ENCODE data around the gene UPK3A.

Gene UPK3A

DNA sequence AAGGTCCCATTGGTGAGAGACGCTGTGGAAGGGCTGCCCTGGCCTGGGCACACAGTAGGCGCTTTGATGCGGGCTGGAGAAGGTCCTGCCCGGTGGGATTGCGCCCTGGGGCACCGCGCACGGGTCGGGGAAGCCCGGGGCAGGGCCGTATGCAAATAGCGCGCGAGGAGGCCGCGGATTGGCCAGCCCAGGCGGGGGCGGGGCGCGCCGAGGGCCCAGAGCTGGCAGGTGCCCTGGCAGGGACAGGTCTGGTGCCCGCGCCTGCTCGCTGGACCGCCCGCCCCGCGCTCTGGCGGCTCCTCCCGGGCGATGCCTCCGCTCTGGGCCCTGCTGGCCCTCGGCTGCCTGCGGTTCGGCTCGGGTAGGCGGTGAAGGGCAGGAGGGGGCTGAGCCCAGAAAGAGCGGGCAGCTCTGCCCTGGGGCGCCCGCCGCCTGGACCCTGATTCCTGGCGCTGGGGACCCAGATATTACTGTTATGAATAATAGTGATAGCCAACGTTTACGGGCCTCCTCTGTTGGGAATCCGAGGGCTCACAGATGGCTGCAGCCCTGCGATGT lies at the start of gene UPK3A:
Gene UPK3A, plus strand, starts transcription at position 245 of the 558 bp plus-strand sequence. Its CDS starts 65 bp downstream, at position 310.
- TF ChIP-seq, protein P1, sequence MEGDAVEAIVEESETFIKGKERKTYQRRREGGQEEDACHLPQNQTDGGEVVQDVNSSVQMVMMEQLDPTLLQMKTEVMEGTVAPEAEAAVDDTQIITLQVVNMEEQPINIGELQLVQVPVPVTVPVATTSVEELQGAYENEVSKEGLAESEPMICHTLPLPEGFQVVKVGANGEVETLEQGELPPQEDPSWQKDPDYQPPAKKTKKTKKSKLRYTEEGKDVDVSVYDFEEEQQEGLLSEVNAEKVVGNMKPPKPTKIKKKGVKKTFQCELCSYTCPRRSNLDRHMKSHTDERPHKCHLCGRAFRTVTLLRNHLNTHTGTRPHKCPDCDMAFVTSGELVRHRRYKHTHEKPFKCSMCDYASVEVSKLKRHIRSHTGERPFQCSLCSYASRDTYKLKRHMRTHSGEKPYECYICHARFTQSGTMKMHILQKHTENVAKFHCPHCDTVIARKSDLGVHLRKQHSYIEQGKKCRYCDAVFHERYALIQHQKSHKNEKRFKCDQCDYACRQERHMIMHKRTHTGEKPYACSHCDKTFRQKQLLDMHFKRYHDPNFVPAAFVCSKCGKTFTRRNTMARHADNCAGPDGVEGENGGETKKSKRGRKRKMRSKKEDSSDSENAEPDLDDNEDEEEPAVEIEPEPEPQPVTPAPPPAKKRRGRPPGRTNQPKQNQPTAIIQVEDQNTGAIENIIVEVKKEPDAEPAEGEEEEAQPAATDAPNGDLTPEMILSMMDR (IDR thresholded peaks at IDR 0.05; ENCODE audit: low read depth, low read length), result no peak
- H3K4me3 ChIP-seq (ENCODE audit: low read depth, low read length), result no peak within 1 kb of the TSS

DNA sequence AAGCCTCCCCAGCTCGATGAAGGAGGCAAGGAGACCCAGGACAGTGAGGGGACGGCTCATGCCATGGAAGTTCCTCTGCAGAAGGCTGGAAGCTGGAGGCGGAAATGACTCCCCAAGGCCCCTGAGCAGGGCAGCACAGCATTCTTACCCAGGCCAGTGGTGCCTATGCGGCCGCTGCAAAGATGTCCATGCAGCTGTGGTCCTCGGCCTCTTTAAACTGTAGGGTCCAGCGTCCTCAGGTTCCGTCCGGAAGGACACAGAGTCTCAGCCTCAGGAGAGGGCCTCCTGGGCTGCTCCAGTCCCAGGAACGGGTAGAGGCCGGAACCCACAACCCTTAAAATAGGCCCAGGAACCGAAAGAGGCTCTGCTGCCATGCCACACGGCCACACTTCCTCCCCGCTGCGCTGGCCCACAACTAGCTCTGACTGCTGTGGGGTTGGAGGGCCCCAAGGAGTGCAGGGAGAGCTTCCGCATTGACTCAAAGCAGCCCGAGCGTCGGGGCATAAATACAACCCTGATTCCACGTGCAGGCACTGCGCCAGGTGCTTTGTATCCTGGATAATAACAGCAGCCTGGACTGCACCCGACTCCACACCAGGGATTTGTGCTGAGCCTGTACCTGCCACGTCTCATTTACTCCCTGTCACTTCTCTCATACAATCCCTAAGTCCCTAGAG lies 49.5 kb upstream of the UPK3A start:
- H3K4me3 ChIP-seq (ENCODE audit: low read depth, low read length), result no peak overlapping the region
- TF ChIP-seq, protein P1 (IDR thresholded peaks at IDR 0.05; ENCODE audit: low read depth, low read length), result no peak

DNA sequence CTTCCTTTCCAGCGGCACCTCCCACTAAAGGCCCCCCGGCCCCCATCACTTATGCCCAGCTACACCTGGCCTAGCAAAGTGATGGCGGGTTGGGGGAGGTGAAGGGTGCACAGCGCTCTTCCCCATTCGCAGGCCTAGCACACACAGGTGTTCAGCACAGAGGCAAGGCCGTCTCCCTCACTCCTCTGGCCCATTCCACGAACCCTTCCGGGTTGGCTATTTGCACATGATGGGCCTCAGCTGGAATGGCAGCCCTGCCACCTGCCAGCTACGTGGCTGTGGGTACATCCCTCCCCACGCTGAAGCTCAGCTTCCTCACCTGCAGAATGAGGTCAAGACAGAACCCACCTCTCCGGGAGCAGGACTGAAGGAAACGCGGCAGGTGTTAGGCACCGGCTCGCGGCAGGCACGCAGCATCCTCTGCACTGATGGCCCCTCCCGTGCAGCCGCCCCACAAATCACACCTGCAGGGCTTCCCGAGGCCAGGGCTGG lies 48.9 kb upstream of the UPK3A start:
- TF ChIP-seq, protein P1 (IDR thresholded peaks at IDR 0.05; ENCODE audit: low read depth, low read length), result no peak
- no peak overlapping the region for H3K4me3 ChIP-seq (ENCODE audit: low read depth, low read length)

DNA sequence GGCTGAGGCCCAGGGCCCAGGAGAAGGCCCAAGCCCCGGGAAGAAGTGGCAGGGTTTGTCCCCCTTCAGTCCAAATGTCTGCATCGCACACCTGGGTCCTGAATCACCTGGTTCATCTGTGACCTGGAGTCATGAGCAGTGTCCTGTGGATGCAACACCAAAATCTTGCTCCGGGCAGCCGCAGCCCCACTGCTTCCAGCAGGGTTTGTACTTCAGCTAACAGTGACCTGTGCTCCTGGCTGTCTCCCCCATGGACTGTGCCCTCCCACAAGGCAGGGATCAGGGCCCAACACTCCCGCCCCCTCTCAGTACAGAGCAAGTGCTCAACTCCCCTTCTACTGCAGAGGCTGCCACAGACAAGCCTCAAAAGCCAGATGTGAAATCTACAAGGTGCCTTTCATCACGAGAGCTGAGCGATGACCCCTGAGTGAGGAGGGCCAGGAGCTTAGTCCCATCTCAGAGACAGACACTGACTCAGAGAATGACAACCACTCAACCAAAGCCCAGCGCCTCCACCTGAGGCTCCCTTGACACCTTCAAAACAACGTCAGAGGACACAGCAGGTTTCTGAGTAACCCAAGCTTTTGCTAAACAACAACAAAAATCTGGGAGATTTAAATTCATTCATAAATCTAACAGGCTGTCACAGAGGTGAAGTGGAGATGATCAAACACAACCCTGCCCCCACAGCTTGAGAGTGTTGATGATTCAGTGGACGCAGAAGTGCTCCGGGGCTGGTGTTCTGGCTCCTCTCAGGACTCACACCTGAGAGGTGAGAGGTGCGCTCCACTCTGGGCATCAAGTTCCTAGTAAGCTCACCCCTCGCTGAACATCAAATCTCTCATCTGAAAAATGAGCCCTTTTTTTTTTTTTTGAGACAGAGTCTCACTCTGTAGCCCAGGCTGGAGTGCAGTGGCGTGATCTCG lies 47.4 kb upstream of the UPK3A start:
- H3K4me3 ChIP-seq (ENCODE audit: low read depth, low read length), result no peak overlapping the region
- TF ChIP-seq, protein P1 (IDR thresholded peaks at IDR 0.05; ENCODE audit: low read depth, low read length), result no peak

DNA sequence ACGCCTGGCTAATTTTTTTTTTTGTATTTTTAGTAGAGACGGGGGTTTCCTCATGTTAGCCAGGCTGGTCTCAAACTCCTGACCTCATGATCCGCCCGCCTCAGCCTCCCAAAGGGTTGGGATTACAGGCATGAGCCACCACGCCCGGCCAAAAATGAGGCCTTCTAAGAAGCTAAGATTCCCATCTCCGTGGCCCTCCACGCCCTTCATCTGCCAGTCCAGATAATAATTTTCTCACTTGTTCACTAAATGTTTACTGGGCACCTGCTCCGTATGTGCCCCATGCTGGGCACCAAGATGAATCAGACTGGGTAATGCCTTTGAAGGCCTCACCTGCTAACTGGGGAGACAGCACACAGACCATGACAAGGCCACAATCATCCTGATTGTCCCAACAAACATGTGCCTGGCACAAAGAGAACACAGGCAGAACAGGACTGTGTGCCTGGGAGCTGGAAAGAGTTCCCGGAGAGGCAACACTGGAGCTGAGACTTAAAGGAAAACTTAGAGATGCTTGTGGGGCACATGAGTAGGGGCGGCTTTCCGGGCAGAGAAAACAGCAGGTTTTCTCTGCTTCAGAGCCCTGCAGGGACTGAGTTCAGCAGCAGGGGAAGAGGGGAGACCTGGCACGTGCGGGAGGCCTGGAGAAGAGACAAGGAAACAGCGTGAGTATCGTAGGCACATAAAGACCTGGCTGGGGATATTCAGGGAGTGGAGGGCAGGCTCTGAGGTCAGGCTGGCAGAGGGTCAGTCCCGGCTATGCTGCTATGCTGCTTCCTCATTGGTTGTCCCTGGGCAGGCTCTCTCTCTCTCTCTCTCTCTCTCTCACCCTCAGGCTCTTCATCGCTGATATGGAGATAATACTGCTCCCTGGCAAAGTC lies 46.4 kb upstream of the UPK3A start:
- TF ChIP-seq, protein P1 (IDR thresholded peaks at IDR 0.05; ENCODE audit: low read depth, low read length), result no peak
- no peak overlapping the region for H3K4me3 ChIP-seq (ENCODE audit: low read depth, low read length)

DNA sequence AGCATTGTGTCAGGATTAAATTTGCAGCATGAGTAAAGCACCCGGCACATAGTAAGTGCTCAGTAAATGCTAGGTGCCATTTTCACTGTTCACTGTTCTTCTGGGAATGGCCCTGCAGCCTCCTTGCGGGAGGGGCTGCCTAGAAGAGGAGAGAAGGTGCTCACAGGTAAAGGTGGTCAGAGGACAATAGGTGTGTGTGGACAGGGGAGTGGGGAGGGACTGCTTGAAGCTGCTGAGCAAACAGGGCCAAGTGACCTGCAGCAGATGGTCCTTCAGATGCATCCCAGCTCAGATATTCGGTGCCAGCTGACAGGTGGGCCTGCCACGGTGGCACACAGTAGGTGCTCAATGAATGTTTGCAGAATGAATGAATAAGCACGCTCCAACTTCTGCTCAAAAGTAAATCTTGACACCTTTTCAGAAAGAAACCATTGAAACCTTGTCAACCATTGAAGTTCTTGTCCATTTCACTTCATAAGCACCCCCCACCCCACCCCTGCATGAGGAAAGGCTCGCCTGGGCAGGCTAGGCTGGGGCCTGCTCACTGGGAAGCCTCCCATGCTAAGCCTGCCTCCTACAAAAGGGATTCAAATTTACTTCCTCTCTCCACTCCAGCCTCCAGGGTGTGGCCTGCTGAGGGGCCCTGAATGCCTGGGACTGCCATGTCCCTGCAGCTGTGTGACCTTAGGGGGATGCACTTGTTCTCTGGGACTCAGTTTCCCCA lies 45.6 kb upstream of the UPK3A start:
- peak overlapping the region; percentile 75 for H3K4me3 ChIP-seq (ENCODE audit: low read depth, low read length)

More for the DNA sequence above, 45.6 kb upstream of the UPK3A start:
- TF ChIP-seq, protein P1 (IDR thresholded peaks at IDR 0.05; ENCODE audit: low read depth, low read length), result no peak

Data from WI38 (cell line).